ENCODE results near the gene NPRL2.

NPRL2 gene

DNA sequence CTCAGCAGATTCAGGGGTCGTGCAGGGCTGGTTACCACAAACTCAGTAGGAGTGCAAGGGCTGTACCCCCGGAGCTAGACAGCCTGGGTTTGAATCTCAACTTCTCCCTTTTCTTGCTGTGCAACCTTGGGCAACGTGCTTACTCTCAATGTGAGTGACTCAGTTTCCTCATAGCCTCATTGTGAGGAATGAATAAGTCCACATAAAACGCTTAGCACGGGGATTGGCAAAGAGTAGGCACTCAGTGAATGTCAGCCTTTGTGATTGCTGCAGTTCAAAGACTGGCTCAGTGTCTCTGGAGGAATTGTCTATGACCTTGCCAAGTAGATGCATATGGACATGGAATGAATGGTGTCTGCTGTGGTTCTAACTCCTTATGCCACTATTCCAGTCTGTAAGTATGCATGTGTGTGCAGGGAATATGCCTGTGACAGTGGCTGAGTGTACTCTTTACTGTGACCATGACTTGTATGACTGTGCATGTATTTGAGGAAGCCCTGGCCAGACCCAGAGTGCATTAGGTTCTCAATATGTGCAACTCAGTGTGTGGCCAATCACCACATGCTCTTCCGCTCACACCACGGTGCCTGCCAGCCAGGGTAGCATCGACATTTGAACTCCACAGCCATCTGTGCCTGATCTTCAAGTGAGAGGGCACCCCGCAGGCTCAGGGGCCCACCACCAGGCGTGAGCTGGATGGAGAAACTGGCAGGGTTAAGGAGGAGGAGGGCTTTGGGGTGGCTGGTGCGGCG, 50.5 kb downstream of the NPRL2 start:
- 75% methylated on average over 12 of the region's 12 CpGs for WGBS
- H3K27ac ChIP-seq (ENCODE audit: low read depth, low read length), result peak overlapping the region; percentile 15; the same call in 1 of the 2 replicates
- peak overlapping the region; percentile 50 for H3K4me3 ChIP-seq (ENCODE audit: low read length)

DNA sequence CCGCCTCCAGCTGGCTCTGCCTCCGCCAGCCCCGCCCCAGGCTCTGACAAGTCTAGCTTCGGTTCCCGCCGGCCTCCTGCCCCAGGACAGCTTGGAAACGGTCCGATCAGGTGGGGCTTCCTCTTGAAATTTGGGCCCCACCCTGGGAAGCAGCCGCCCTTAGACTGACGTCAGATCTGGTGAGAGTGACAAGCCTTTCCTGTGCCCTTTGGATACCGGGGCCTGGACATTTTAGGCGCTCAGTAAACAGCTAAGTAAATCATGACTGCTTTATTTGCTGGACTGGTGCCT, 51.0 kb downstream of the NPRL2 start:
- Histone ChIP-seq H3K4me1 (ENCODE audit: insufficient read depth, low read length) (peaks cover 12% of the 10 kb centered on the region; the same call in 1 of the 2 replicates), H3K9me3 (ENCODE audit: insufficient read depth, low read depth, low read length) (no peaks in the 10 kb centered on the region), H3K4me3 (ENCODE audit: low read length) (peak overlapping the region; percentile 50), H3K9ac (ENCODE audit: low read depth, low read length) (peak overlapping the region; percentile 34; the same call in 1 of the 2 replicates), H3K36me3 (ENCODE audit: insufficient read depth, low read length) (no peaks in the 10 kb centered on the region), H3K27me3 (ENCODE audit: insufficient read depth, low read length) (no peaks in the 10 kb centered on the region), H3K27ac (ENCODE audit: low read depth, low read length) (peak overlapping the region; percentile 15; the same call in 1 of the 2 replicates)
- 5% methylated on average over 12 of the region's 12 CpGs for WGBS

More for the DNA sequence above, 50.5 kb downstream of the NPRL2 start:
- peak overlapping the region; percentile 34; the same call in 1 of the 2 replicates for H3K9ac ChIP-seq (ENCODE audit: low read depth, low read length)
- H3K27me3 ChIP-seq (ENCODE audit: insufficient read depth, low read length), result no peaks in the 10 kb centered on the region
- no peaks in the 10 kb centered on the region for H3K36me3 ChIP-seq (ENCODE audit: insufficient read depth, low read length)
- H3K9me3 ChIP-seq (ENCODE audit: insufficient read depth, low read depth, low read length), result no peaks in the 10 kb centered on the region
- peaks cover 12% of the 10 kb centered on the region; the same call in 1 of the 2 replicates for H3K4me1 ChIP-seq (ENCODE audit: insufficient read depth, low read length)

DNA sequence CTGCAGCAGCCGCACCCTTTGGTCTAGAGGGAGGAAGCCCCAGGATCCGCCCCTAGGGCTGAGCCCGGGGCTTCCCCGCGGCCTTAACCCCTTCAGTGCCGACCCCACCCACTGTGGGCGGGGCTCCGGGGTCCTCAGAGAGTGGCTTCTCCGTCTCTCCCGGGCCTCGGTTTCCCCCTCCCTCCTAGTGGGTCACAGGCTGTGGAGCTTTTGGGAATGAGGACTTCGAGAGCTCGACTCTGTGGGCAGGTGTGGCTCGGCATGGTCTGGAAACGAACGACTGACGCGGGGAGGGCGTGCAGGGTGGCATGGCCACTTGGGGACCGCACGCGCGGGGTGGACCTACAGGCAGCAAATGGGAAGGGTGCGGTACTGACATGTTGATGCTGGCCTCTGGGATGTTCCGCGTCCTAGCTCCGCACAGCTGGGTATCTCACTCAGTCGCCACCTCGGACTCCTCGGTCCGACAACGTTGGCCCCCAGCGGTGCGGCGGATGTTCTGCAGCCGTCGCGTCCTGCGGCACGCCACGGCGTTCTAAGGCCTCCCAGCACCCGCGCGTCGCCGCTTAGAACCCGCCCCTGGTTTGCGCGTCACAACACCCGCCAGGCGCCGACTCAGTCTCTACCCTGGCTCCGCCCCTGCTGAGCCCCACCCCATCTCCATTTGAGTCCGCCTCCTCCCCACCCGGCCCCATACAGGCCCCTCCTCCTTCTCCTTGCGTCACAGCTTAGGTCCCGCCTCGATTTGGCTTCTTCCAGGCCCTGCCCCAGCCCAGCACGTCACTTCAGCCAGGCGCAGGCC, 51.5 kb downstream of the NPRL2 start, which contains the start of the genes HYAL3 and NAA80:
TSS of gene HYAL3 (minus strand) at position 570 of the 802 bp plus-strand sequence. CDS start 3,803 bp downstream, outside the sequence.
TSS of gene NAA80 (minus strand) at position 570 of the 802 bp plus-strand sequence. CDS start 1,942 bp downstream, outside the sequence.
- H3K4me1 ChIP-seq (ENCODE audit: insufficient read depth, low read length), result peaks cover 12% of the 10 kb centered on the region; the same call in 1 of the 2 replicates
- peak within 1 kb of the TSS; percentile 91 for H3K4me3 ChIP-seq (ENCODE audit: low read length)
- WGBS, result under 1% methylated on average over 61 of the region's 61 CpGs
- H3K27ac ChIP-seq (ENCODE audit: low read depth, low read length), result peak within 1 kb of the TSS; percentile 63; the same call in 1 of the 2 replicates
- H3K36me3 ChIP-seq (ENCODE audit: insufficient read depth, low read length), result no peaks in the 10 kb centered on the region
- H3K9ac ChIP-seq (ENCODE audit: low read depth, low read length), result peak within 1 kb of the TSS; percentile 73
- H3K27me3 ChIP-seq (ENCODE audit: insufficient read depth, low read length), result no peaks in the 10 kb centered on the region
- no peaks in the 10 kb centered on the region for H3K9me3 ChIP-seq (ENCODE audit: insufficient read depth, low read depth, low read length)

DNA sequence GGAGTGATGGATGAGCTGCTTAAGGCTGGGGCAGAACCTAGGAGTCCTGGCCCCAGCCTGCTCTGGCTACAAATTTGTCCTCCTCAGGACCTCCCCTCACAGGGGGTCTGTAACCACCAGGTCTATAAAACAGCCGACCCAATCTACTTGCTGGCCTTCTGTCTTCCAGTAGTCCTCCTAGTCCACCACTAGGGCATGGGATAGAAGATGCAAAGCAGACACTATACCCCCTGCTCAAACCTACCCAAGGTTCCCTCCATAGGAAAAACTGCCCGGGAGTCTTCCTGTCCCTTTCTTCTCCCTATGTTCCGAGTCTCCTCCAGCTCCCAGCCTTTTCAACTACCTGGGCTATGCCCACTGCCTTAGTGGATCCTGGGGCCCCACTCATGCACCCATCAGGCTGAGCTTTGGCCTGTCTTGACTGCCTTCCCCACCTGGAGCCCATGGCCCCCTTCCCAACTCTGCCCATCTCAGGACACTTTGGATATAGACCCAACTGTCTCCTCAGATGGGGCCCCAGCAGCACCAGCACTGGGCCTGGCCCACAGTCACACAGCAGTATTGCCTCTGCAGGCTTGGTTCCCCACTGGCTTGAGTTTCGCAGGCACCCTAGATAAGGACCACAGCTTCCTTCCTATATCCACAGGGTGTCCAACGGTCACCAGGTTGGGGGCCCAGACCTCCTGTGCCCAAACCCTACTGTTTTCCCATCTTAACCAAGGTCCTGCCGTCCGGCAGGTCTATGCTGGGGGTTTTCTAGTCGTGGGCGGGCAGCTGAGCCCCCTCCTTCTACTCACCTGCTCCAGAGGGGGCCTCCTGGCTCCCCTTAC, 52.5 kb downstream of the NPRL2 start:
- H3K9ac ChIP-seq (ENCODE audit: low read depth, low read length), result no peak overlapping the region
- H3K27ac ChIP-seq (ENCODE audit: low read depth, low read length), result no peak overlapping the region
- H3K4me1 ChIP-seq (ENCODE audit: insufficient read depth, low read length), result peaks cover 6% of the 10 kb centered on the region; the same call in 1 of the 2 replicates

DNA sequence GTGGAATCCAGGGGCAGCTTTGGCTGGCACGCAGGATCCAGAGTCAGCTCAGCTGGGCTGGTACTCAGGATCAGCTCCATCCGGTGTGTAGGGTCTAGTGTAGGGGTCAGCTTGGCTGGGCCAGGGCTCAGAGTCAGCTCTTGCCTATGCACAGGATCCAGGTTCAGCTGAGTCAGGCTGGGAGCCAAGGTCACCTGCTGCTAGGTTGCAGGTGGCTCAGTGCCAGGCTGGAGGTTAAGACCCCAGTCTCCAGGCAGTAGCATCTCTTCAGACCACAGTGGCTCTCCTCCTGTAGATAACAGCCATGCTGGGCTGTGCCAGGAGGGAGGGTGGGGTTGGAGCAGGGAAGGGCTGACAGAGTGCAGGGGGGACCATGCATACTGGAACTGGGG, 53.2 kb downstream of the NPRL2 start:
- WGBS, result 96% methylated on average over 2 of the region's 2 CpGs
- H3K4me3 ChIP-seq (ENCODE audit: low read length), result no peak overlapping the region

More for the DNA sequence above, 52.5 kb downstream of the NPRL2 start:
- Histone ChIP-seq H3K4me3 (ENCODE audit: low read length) (peak overlapping the region; percentile 91), H3K27me3 (ENCODE audit: insufficient read depth, low read length) (no peaks in the 10 kb centered on the region), H3K9me3 (ENCODE audit: insufficient read depth, low read depth, low read length) (no peaks in the 10 kb centered on the region), H3K36me3 (ENCODE audit: insufficient read depth, low read length) (no peaks in the 10 kb centered on the region)
- WGBS, result 66% methylated on average over 9 of the region's 9 CpGs

More for the DNA sequence above, 53.2 kb downstream of the NPRL2 start:
- H3K27ac ChIP-seq (ENCODE audit: low read depth, low read length), result no peak overlapping the region
- H3K4me1 ChIP-seq (ENCODE audit: insufficient read depth, low read length), result peaks cover 5% of the 10 kb centered on the region; the same call in 1 of the 2 replicates
- H3K9ac ChIP-seq (ENCODE audit: low read depth, low read length), result no peak overlapping the region
- H3K27me3 ChIP-seq (ENCODE audit: insufficient read depth, low read length), result no peaks in the 10 kb centered on the region
- H3K9me3 ChIP-seq (ENCODE audit: insufficient read depth, low read depth, low read length), result no peaks in the 10 kb centered on the region
- no peaks in the 10 kb centered on the region for H3K36me3 ChIP-seq (ENCODE audit: insufficient read depth, low read length)
